ENCODE data around the gene OTOA.
A peak's percentile ranks its signal among the peaks of the same experiment; 100 is the strongest.

The OTOA gene

DNA sequence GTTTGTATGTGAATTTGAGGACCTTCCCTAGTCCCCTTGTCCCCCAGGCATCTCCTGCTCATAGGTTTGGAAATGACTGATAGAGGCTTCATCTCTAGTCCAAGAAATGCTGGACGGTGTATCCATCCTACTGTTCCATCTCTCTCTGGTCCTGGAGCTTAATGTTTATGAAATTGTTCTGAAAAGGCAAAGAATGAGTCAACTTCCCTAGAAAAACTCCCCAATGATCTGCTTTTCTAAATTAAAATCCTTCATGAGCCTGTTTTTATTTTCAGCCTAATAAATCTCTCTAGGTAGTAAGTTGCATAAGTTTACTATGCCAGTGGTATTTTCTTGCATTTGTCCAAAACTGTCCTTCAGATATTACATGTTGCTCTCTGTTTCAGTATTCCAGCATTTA, 9.3 kb upstream of the OTOA start:
- Histone ChIP-seq H3K4me1 (no peaks in the 10 kb centered on the region), H3K4me3 (no peak overlapping the region), H3K9me3 (no peaks in the 10 kb centered on the region), H3K27ac (no peak overlapping the region), H3K27me3 (no peaks in the 10 kb centered on the region), H3K36me3 (peaks cover 0 to 8% (median 2%) of the 10 kb centered on the region in 3 donors)
- DNase-seq: no peak
- intact Hi-C loops (cut with DNase I; ENCODE audit: low total_unique reads): no loop called here
- TF ChIP-seq CTCF (IDR thresholded peaks at IDR 0.05): no peak

DNA sequence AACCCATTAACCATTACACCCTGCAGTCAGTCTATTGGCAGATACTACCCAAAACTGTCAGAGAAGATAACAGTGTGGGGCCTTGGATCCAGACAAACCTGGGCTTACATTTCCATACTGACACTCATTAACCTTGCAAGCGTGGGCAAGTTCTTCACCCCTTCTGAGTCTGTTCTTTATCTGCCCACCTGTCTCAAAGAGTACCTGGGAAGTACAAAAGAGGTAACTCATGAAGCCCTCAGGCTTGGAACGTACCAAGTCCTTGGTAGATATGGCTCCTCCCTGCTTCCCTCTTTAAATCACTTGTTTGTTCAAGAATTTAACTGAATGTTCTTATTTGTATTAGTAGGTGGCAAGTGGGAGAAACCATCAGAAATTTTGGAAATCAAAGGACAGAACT, 8.9 kb upstream of the OTOA start:
- Histone ChIP-seq H3K9me3 (no peaks in the 10 kb centered on the region), H3K27me3 (no peaks in the 10 kb centered on the region), H3K4me3 (no peak overlapping the region), H3K4me1 (no peaks in the 10 kb centered on the region), H3K36me3 (peaks cover 0 to 8% (median 2%) of the 10 kb centered on the region in 3 donors), H3K27ac (no peak overlapping the region)
- no peak for DNase-seq
- no peak for TF ChIP-seq CTCF (IDR thresholded peaks at IDR 0.05)
- intact Hi-C loops (cut with DNase I; ENCODE audit: low total_unique reads): loop anchor here (5.0 kb wide), 1 partner anchor 52 kb away; no protein-coding TSS in a partner anchor

- no peak overlapping the region for H3K27ac ChIP-seq
- H3K27me3 ChIP-seq: no peaks in the 10 kb centered on the region
- no peaks in the 10 kb centered on the region for H3K4me1 ChIP-seq
- H3K4me3 ChIP-seq: no peak overlapping the region
- TF ChIP-seq CTCF (IDR thresholded peaks at IDR 0.05): peak; percentile 59 to 80
- H3K9me3 ChIP-seq: no peaks in the 10 kb centered on the region
- peaks cover 0 to 8% (median 2%) of the 10 kb centered on the region in 3 donors for H3K36me3 ChIP-seq
- no peak for DNase-seq
- intact Hi-C loops (cut with DNase I; ENCODE audit: low total_unique reads): loop anchor here (5.0 kb wide), 1 partner anchor 50 kb away; no protein-coding TSS in a partner anchor
Measured at GRCh38 chr16:21656795-21657768, 6.7 kb upstream of the OTOA start.

DNA sequence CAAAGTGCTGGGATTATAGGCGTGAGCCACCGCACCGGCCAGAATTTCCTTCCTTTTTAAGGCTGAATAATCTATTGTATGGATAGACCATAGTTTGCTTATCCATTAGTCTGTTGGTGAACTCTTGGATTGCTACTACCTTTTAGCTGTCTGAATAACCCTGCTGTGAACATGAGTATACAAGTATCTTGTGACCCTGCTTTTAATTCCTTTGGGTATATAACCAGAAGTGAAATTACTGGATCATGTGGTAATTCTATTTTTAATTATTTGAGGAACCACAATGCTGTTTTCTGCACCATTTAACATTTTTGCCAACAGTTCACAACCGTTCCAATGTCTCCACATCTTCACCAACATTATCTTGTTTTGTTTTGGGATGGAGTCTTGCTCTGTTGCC, 4.6 kb upstream of the OTOA start:
- TF ChIP-seq CTCF (IDR thresholded peaks at IDR 0.05): no peak
- Histone ChIP-seq H3K36me3 (peaks cover 0 to 8% (median 2%) of the 10 kb centered on the region in 3 donors), H3K4me3 (no peak overlapping the region), H3K9me3 (no peaks in the 10 kb centered on the region), H3K27me3 (peaks cover 2 to 6% of the 10 kb centered on the region in 2 donors), H3K4me1 (peaks cover 0 to 5% (median 4%) of the 10 kb centered on the region in 4 donors), H3K27ac (no peak overlapping the region)
- no peak for DNase-seq
- intact Hi-C loops (cut with DNase I; ENCODE audit: low total_unique reads): loop anchor here (5.0 kb wide), 1 partner anchor 48 kb away; no protein-coding TSS in a partner anchor

DNA sequence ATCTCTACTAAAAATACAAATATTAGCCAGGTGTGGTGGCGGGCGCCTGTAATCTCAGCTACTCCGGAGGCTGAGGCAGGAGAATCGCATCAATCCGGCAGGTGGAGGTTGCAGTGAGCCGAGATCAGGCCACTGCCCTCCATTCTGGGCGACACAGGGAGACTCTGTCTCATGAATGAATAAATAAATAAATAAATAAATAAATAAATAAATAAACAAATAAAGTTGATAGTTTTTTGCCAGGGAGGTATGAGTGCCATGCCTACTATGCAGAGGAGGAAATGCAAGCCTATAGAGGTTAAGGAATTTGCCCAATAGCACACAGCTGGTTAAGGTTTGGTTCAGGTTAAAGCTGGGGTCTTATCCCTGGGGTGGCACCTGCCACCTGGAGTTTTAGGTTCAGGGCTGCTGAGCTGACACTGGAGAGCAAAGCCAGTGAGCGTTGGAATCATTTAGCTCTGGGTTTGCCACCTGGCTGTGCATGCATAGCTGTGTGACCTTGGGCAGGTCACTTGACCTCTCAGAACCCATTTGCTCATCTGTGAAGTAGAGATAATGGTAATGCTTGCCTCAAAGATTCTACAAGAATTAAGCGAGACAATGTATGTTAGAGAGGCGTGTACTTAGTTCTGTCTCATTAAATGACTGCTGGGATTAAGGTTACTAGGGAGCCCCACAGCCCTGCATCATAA, 1.2 kb downstream of the OTOA start:
- Histone ChIP-seq H3K27me3 (peaks cover 4 to 23% of the 10 kb centered on the region in 2 donors), H3K4me3 (no peak overlapping the region), H3K4me1 (peaks cover 0 to 7% (median 6%) of the 10 kb centered on the region in 4 donors), H3K9me3 (no peaks in the 10 kb centered on the region), H3K36me3 (no peaks in the 10 kb centered on the region), H3K27ac (no peak overlapping the region)
- TF ChIP-seq CTCF (IDR thresholded peaks at IDR 0.05): no peak
- intact Hi-C loops (cut with DNase I; ENCODE audit: low total_unique reads): no loop called here
- DNase-seq: no peak

Measured in tibial artery (tissue), 4 donors.